Cardiac muscle cell (in vitro differentiated cells and primary cell): Measurements from ENCODE around the gene SZRD1. TPM values are rescaled to one million over a fixed set of nuclear protein-coding genes. Genes with fewer than 3 reads are reported as not detected.

ENCODE experiments used
- DNase-seq, 2 donors: peaks; one replicate each; pipeline versions ENCODE4 v3.0.0 to v3.0.0-alpha.2; 2010 to 2017; ENCODE audit warnings: low read depth in 1 of 2, low spot score in 1 of 2
- H3K27ac ChIP-seq: fragments of 200-600 bp; sonication (generic); 2 replicates; pipeline ENCODE4 v1.5.1; 2016
- H3K27me3 ChIP-seq: fragments of 200-600 bp; sonication (generic); 2 replicates; pipeline ENCODE4 v1.6.0; 2016; ENCODE audit warnings: control low read depth
- H3K36me3 ChIP-seq: fragments of 200-600 bp; sonication (generic); 2 replicates; pipeline ENCODE4 v1.5.1; 2016; ENCODE audit warnings: control low read depth
- H3K4me1 ChIP-seq: fragments of 200-600 bp; sonication (generic); 2 replicates; pipeline ENCODE4 v1.8.1; 2017; ENCODE audit warnings: low read depth, mild to moderate bottlenecking, mixed run types
- H3K4me3 ChIP-seq: fragments of 200-600 bp; sonication (generic); 2 replicates; pipeline ENCODE4 v1.5.1; 2016; ENCODE audit warnings: mild to moderate bottlenecking
- H3K9me3 ChIP-seq: fragments of 200-600 bp; sonication (generic); 2 replicates; pipeline ENCODE4 v1.5.1; 2017; ENCODE audit warnings: low read depth, mild to moderate bottlenecking, control low read depth
- polyA plus RNA-seq: library from polyadenylated mRNA; unstranded; fragments of >200 nt; fragmentation: Nextera tagmentation; extraction: Ambion mirVana; gene quantifications from 2 replicates; pipeline ENCODE4 v1.2.1, GENCODE V29; 2016
- total RNA-seq: library from RNA; depleted of rRNA; stranded (reverse); fragments of >200 nt; gene quantifications from 2 replicates; pipeline ENCODE4 v1.2.3, GENCODE V29; 2016
- TF ChIP-seq, protein P1 (sequence below): IDR thresholded peaks from 2 replicates; pipeline ENCODE4 v1.5.1; 2012; ENCODE audit warnings: low read depth, mild to moderate bottlenecking, low read length

SZRD1 gene
- total and polyA plus RNA-seq, 2 experiments from 2014 or later = 53.1 to 81.7 TPM

DNA sequence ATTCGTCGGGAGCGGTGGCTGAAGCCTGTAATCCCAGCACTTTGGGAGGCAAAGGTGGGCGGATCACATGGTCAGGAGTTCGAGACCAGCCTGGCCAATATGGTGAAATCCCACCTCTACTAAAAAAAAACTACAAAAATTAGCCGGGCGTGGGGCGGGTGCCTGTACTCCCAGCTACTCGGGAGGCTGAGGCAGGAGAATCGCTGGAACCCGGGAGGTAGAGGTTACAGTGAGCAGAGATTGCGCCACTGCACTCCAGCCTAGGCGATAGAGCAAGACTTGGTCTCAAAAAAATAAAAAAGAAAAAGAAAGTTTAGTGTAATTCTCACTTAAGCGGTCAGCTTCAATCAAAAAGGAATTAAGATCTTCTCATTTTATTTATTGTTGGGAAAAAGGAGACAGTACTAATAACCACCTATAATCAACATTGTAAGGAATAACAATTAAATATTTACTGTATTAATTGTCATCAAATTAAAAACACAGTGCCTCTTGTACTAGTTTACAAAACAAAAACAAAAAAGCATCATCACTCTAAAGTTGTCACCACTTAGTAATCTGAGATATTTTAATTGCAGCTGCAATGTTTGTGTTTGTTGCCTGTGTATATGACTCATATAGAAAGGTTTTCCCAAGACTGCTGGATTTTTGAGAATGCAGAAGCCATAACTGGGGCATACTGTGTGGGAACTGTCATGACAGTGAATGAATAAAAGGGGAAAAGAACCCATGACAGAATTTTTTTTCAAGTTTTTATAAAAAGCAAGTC, 18.4 kb upstream of the SZRD1 start:
- TF ChIP-seq, protein P1, sequence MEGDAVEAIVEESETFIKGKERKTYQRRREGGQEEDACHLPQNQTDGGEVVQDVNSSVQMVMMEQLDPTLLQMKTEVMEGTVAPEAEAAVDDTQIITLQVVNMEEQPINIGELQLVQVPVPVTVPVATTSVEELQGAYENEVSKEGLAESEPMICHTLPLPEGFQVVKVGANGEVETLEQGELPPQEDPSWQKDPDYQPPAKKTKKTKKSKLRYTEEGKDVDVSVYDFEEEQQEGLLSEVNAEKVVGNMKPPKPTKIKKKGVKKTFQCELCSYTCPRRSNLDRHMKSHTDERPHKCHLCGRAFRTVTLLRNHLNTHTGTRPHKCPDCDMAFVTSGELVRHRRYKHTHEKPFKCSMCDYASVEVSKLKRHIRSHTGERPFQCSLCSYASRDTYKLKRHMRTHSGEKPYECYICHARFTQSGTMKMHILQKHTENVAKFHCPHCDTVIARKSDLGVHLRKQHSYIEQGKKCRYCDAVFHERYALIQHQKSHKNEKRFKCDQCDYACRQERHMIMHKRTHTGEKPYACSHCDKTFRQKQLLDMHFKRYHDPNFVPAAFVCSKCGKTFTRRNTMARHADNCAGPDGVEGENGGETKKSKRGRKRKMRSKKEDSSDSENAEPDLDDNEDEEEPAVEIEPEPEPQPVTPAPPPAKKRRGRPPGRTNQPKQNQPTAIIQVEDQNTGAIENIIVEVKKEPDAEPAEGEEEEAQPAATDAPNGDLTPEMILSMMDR = no peak
- no peaks in the 10 kb centered on the region for H3K36me3 ChIP-seq
- peak in 1 of 2 donors; percentile 58 for DNase-seq
- peaks cover 12% of the 10 kb centered on the region for H3K4me1 ChIP-seq
- no peak overlapping the region for H3K27ac ChIP-seq
- no peak overlapping the region for H3K4me3 ChIP-seq
- no peaks in the 10 kb centered on the region for H3K9me3 ChIP-seq
- H3K27me3 ChIP-seq = no peaks in the 10 kb centered on the region

DNA sequence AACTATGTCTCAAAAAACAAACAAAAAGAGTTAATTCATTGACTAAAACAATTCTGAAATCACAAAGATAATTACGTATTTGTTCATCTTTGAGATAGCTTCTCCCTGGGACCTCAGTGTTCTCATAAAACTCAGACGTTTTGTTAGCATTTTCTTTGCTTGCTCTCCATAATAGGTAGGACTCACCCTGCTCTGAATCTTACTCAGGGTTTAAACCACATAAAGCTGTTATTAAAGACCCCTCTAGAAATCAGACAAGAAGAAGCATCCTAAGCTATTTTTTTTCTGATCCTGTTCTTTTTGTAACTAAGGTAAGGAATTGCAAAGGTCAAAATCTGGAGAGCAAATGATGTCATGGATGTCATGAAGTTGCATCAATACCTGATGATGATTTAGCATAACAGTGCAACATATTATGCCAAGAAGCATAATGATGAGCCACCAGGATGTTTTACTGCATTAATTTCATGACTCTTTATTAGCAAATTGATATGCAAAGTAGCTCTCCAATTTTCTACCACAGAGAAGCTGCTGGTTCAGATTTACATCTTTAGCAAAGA, 17.1 kb upstream of the SZRD1 start:
- no peak for DNase-seq
- Histone ChIP-seq H3K4me3 (no peak overlapping the region), H3K4me1 (peaks cover 12% of the 10 kb centered on the region), H3K36me3 (no peaks in the 10 kb centered on the region), H3K27ac (no peak overlapping the region), H3K27me3 (no peaks in the 10 kb centered on the region), H3K9me3 (no peaks in the 10 kb centered on the region)
- TF ChIP-seq, protein P1 = no peak

DNA sequence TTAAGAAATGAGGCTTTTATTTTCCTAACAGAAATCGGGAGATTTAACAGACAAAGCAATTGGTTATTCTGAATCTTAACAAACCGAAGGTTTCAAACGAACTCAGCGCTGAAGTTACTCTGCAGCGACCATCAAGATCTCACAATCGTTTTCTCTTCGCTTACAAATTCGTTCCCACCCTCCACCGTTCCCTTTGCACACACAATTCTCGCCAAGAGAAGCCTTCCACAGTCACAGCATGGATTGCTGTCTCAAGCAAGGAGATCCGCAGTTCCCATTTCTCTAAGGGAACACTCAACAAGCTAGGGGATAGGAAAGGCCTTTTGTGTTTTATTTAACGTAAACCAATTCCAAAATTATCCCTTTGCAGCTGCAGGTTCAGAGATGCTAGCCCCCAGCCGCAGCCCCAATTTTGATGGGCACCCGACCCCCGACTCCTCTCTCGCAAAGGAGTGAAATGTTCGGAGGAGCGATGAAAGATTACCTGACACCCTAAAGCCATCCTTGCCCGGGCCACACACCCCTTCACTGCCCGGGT, 15.5 kb upstream of the SZRD1 start:
- peak overlapping the region; percentile 76 for H3K4me3 ChIP-seq
- DNase-seq = peak; percentile 44 to 54
- H3K36me3 ChIP-seq = no peaks in the 10 kb centered on the region
- H3K27ac ChIP-seq = peak overlapping the region; percentile 96
- no peaks in the 10 kb centered on the region for H3K9me3 ChIP-seq
- H3K27me3 ChIP-seq = no peaks in the 10 kb centered on the region
- peaks cover 12% of the 10 kb centered on the region for H3K4me1 ChIP-seq
- TF ChIP-seq, protein P1 = no peak

- Histone ChIP-seq H3K4me1 (peaks cover 12% of the 10 kb centered on the region), H3K27me3 (no peaks in the 10 kb centered on the region), H3K36me3 (no peaks in the 10 kb centered on the region), H3K27ac (peak within 1 kb of the TSS; percentile 96), H3K4me3 (peak within 1 kb of the TSS; percentile 76), H3K9me3 (no peaks in the 10 kb centered on the region)
- peak; percentile 95 to 96 for DNase-seq
- TF ChIP-seq, protein P1 = peak; percentile 36
Observed at GRCh38 chr1:16351994-16352841, 14.8 kb upstream of the SZRD1 start, which contains the start of gene FBXO42. Gene FBXO42, minus strand, starts transcription at chr1:16352480. Its CDS starts 37,062 bp downstream, at chr1:16315418.

DNA sequence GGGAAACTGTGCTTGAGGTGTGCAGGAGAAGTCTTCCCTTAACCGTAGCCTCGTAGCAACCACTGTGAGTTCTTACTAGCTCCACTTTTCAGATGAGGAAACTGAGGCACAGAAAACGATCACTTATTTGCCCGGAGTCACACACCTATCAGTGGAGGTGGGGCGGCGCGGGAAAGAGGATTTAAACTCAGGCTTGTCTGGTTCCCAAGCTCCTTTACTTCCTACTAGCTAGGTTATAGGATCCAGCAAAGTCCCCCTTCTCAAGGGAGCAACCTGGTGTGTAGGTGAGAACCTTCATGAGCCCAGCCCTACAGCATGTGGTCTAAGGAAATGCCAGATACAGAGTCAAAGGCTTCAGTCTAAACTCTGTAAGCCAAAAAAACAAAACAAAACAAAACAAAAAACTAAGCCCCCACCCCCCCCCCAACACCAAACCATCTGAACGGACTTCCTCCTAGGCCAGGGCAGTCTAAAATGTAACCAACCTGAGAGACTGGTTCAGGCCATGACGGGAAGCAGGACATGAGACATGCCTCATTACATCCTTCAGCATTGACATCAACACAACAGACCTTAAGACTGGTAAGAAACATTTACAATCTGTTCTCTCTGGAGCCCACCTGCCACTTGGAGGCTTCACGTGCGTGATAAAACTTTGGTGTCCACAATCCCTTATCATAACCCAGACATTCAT, 14.1 kb upstream of the SZRD1 start:
- peak overlapping the region; percentile 76 for H3K4me3 ChIP-seq
- no peaks in the 10 kb centered on the region for H3K36me3 ChIP-seq
- H3K27me3 ChIP-seq = no peaks in the 10 kb centered on the region
- no peaks in the 10 kb centered on the region for H3K9me3 ChIP-seq
- DNase-seq = no peak
- peak overlapping the region; percentile 96 for H3K27ac ChIP-seq
- peaks cover 12% of the 10 kb centered on the region for H3K4me1 ChIP-seq
- TF ChIP-seq, protein P1 = no peak
